B cell (primary cell): ENCODE measurements around the gene PDGFC. TPM values are rescaled to one million over a fixed set of nuclear protein-coding genes. Genes with fewer than 3 reads are reported as not detected.

Experiments
- ATAC-seq: fragments of 200-7000 bp; cut with Tn5 transposase; one replicate; pipeline ENCODE4 v1.10.0; 2021; ENCODE audit warnings: low read depth, mild to moderate bottlenecking, moderate number of reproducible peaks, moderate library complexity
- CTCF ChIA-PET: fragments of 350-600 bp; sonication (Branson Sonifier 250); formaldehyde crosslinking; loops from one replicate; lab custom pipeline; 2021; ENCODE audit warnings: antibody characterized with exemption, inconsistent platforms; lab: Charles Lee
- POLR2A ChIA-PET: fragments of 350-600 bp; sonication (Branson Sonifier 250); formaldehyde crosslinking; loops from one replicate; lab custom pipeline; 2021; ENCODE audit warnings: antibody characterized with exemption; lab: Charles Lee
- DNase-seq: peaks from one replicate; pipeline ENCODE4 v3.0.0; 2013
- H2AFZ ChIP-seq: 2 replicates; pipeline ENCODE4 v1.6.1; 2012; ENCODE audit warnings: mild to moderate bottlenecking, low read depth, low read length; ENCODE audit not compliant: insufficient read depth, poor library complexity, severe bottlenecking
- H3K27ac ChIP-seq, 2 donors: 1 replicate in 1 of 2; 2 replicates in 1 of 2; pipeline ENCODE4 v1.5.1; 2012 to 2013; ENCODE audit warnings: low read length in 2 of 2, mild to moderate bottlenecking in 2 of 2, moderate library complexity in 1 of 2
- H3K27me3 ChIP-seq, 4 experiments: fragments of 200-600 bp in 1 of 4; sonication (generic) in 1 of 4; replicated peaks in 1 of 4; 1 replicate in 2 of 4; 2 replicates in 2 of 4; pipeline versions ENCODE4 v1.6.1 to v1.7.0; 2013 to 2016; ENCODE audit warnings: low read length in 3 of 4, mild to moderate bottlenecking in 2 of 4, mixed read lengths in 1 of 4, moderate library complexity in 1 of 4; ENCODE audit not compliant: insufficient read depth in 4 of 4, control insufficient read depth in 3 of 4; ENCODE audit errors: control extremely low read depth in 1 of 4
- H3K36me3 ChIP-seq, 2 experiments: replicated peaks in 1 of 2; 1 replicate in 1 of 2; 2 replicates in 1 of 2; pipeline versions ENCODE4 v1.6.1 to v1.7.1; 2013; ENCODE audit warnings: low read length in 1 of 2; ENCODE audit not compliant: insufficient read depth in 2 of 2, control insufficient read depth in 1 of 2; ENCODE audit errors: control extremely low read depth in 1 of 2, extremely low read depth in 1 of 2
- H3K4me1 ChIP-seq, 2 donors: fragments of 200-600 bp in 1 of 2; sonication (generic) in 1 of 2; 1 replicate in 1 of 2; 2 replicates in 1 of 2; pipeline versions ENCODE4 v1.5.1 to v1.6.1; 2013 to 2017; ENCODE audit warnings: low read length in 2 of 2; ENCODE audit not compliant: control insufficient read depth in 2 of 2, insufficient read depth in 2 of 2
- H3K4me2 ChIP-seq: replicated peaks from 2 replicates; pipeline ENCODE3; 2012; ENCODE audit warnings: mild to moderate bottlenecking, low read depth, low read length; ENCODE audit not compliant: poor library complexity, severe bottlenecking
- H3K4me3 ChIP-seq, 5 experiments: fragments of 200-600 bp in 1 of 5; sonication (generic) in 1 of 5; 1 replicate in 3 of 5; 2 replicates in 2 of 5; pipeline versions ENCODE4 v1.5.1 to v1.7.0; 2011 to 2016; ENCODE audit warnings: low read length in 4 of 5, mild to moderate bottlenecking in 4 of 5, low read depth in 2 of 5, control low read depth in 1 of 5, moderate library complexity in 1 of 5; ENCODE audit not compliant: insufficient read depth in 1 of 5; ENCODE audit errors: control extremely low read depth in 1 of 5, extremely low read depth in 1 of 5
- H3K79me2 ChIP-seq: fragments of 200-600 bp; sonication (generic); one replicate; pipeline ENCODE4 v1.6.0; 2016; ENCODE audit warnings: low read length; ENCODE audit not compliant: control insufficient read depth, insufficient read depth
- H3K9ac ChIP-seq: fragments of 200-600 bp; sonication (generic); 2 replicates; pipeline ENCODE4 v1.6.1; 2017; ENCODE audit warnings: mild to moderate bottlenecking, low read length, moderate library complexity
- H3K9me3 ChIP-seq, 3 donors: one replicate each; pipeline versions ENCODE4 v1.6.1 to v1.7.1; 2013; ENCODE audit warnings: low read length in 2 of 3; ENCODE audit not compliant: control insufficient read depth in 2 of 3, insufficient read depth in 1 of 3; ENCODE audit errors: control extremely low read depth in 1 of 3
- H4K20me1 ChIP-seq: 2 replicates; pipeline ENCODE4 v1.6.0; 2012; ENCODE audit warnings: mild to moderate bottlenecking, low read length; ENCODE audit not compliant: insufficient read depth, control insufficient read depth, poor library complexity, severe bottlenecking
- H3K27ac Mint-ChIP-seq: one replicate; pipeline ENCODE4 v1.8.0; 2021; ENCODE audit warnings: mixed read lengths
- H3K27me3 Mint-ChIP-seq: one replicate; pipeline ENCODE4 v1.8.0; 2021; ENCODE audit warnings: mixed read lengths
- H3K4me1 Mint-ChIP-seq: one replicate; pipeline ENCODE4 v1.8.0; 2021; ENCODE audit warnings: mixed read lengths
- H3K4me3 Mint-ChIP-seq: one replicate; pipeline ENCODE4 v1.8.0; 2021; ENCODE audit warnings: mixed read lengths
- H3K9me3 Mint-ChIP-seq: one replicate; pipeline ENCODE4 v1.8.0; 2022; ENCODE audit warnings: mixed read lengths; ENCODE audit not compliant: insufficient read depth
- CTCF ChIP-seq: fragments of 200-600 bp; IDR thresholded peaks from one replicate; pipeline ENCODE4 v1.8.0; 2022; ENCODE audit warnings: antibody characterized with exemption, mild to moderate bottlenecking
- EZH2 ChIP-seq: IDR thresholded peaks from 2 replicates; pipeline ENCODE4 v1.6.1; 2012; ENCODE audit warnings: borderline replicate concordance, low read depth, mild to moderate bottlenecking, moderate library complexity, low read length; ENCODE audit not compliant: insufficient read depth, poor library complexity, severe bottlenecking
- WGBS: methylation state at CpG from one replicate; pipeline ENCODE4 v1.1.5; 2013; ENCODE audit warnings: missing lambda C conversion rate; ENCODE audit not compliant: insufficient coverage; 5-methylcytosine and 5-hydroxymethylcytosine counted together
- intact Hi-C: fragments of 100-400 bp; cut with micrococcal nuclease; formaldehyde crosslinking; loops from one replicate; pipeline ENCODE4 v1.10.0; 2022
- polyA plus RNA-seq: library from polyadenylated mRNA; depleted of rRNA; stranded (reverse); fragments of >200 nt; gene quantifications from 2 replicates; pipeline ENCODE4 v1.2.3, GENCODE V29; 2012
- total RNA-seq, 2 donors: library from RNA; stranded (reverse); fragments of 120-200 nt in 1 of 2; gene quantifications; 1 replicate in 1 of 2; 2 replicates in 1 of 2; pipeline versions ENCODE4 v1.2.3 to v1.2.4, GENCODE V29; 2013 to 2022

Gene PDGFC
- total and polyA plus RNA-seq, 2 donors (not counting 1 experiment from before 2014, with no cell fraction given), result 0.10 TPM; not detected in 1

DNA sequence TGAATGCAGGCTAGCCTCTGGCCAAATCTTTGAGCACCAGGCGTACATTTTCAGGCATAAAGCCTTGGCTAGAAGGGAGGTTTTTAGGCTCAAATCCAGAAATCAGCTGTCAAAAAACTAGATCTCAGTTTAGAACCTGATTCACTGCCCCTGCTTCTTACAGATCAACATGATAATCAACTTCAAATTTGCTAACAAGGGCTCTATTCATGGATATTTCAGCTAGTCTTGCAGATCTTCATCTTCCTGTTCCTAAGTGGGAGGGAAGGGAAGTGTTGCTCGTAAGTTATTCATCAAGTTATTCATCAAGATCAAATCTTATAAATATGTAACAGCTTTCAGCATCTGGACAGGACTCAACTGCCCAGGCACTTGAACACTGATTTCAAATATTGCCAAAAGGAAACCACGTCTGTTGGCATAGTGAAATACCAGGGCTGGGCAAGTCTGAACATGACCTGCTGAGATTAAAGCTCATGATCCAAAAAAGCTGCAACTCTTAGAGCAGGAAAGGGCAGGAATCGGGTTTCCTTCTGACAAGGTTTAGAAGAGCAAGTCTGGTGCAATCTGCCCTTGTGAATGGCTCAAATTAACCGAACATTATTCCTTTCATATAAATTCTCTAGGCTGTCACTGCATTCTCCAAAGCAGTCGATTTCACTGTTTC, 200.3 kb downstream of the PDGFC start:
- no peak for ATAC-seq
- Mint-ChIP-seq H3K9me3 (no peaks in the 10 kb centered on the region), H3K4me3 (no peak overlapping the region), H3K4me1 (no peaks in the 10 kb centered on the region), H3K27ac (no peak overlapping the region), H3K27me3 (no peaks in the 10 kb centered on the region)
- no peaks in the 10 kb centered on the region for H3K36me3 ChIP-seq
- TF ChIP-seq CTCF (no peak), EZH2 (no peak)
- no peak overlapping the region for H3K9ac ChIP-seq
- CTCF ChIA-PET, result no interaction called here
- H3K9me3 ChIP-seq, result no peaks in the 10 kb centered on the region
- H4K20me1 ChIP-seq, result no peaks in the 10 kb centered on the region
- no peak overlapping the region for H3K4me2 ChIP-seq
- no peaks in the 10 kb centered on the region for H3K4me1 ChIP-seq
- no peaks in the 10 kb centered on the region for H3K79me2 ChIP-seq
- H3K27ac ChIP-seq, result no peak overlapping the region
- DNase-seq, result no peak
- intact Hi-C loops, result no loop called here
- H3K4me3 ChIP-seq, result no peak overlapping the region
- no peak overlapping the region for H2AFZ ChIP-seq
- WGBS, result 83% methylated on average over 3 of the region's 6 CpGs
- no peaks in the 10 kb centered on the region for H3K27me3 ChIP-seq
- POLR2A ChIA-PET, result no interaction called here

- CTCF ChIA-PET, result no interaction called here
- Histone ChIP-seq H3K9me3 (no peaks in the 10 kb centered on the region), H3K36me3 (no peaks in the 10 kb centered on the region), H3K4me2 (no peak overlapping the region), H2AFZ (no peak overlapping the region), H3K79me2 (no peaks in the 10 kb centered on the region), H3K4me3 (no peak overlapping the region), H4K20me1 (no peaks in the 10 kb centered on the region), H3K4me1 (no peaks in the 10 kb centered on the region), H3K9ac (no peak overlapping the region), H3K27me3 (no peaks in the 10 kb centered on the region), H3K27ac (no peak overlapping the region)
- Mint-ChIP-seq H3K9me3 (no peaks in the 10 kb centered on the region), H3K4me1 (no peaks in the 10 kb centered on the region), H3K27ac (no peak overlapping the region), H3K27me3 (no peaks in the 10 kb centered on the region), H3K4me3 (no peak overlapping the region)
- TF ChIP-seq CTCF, result no peak
- TF ChIP-seq EZH2, result no peak
- intact Hi-C loops, result no loop called here
- DNase-seq (no peak), ATAC-seq (no peak)
- POLR2A ChIA-PET, result no interaction called here
- WGBS, result no CpG with 5 or more reads among the region's 2 CpGs
These were observed 201.5 kb downstream of the PDGFC start for GRCh38 chr4:156770140-156770539.
